A549 treated with GW870086 at 1 μM for 4 hours (cell line): ENCODE results near the gene NFIL3. TPM values are rescaled to one million over a fixed set of nuclear protein-coding genes. Genes with fewer than 3 reads are reported as not detected.

Source experiments
- total RNA-seq: library from RNA; stranded (reverse); fragments of 200-300 nt; extraction: Qiagen RNA extraction; gene quantifications from 5 replicates; pipeline ENCODE4 v1.2.3, GENCODE V29; 2022; ENCODE audit warnings: low read depth

NFIL3 gene
- 8.3 to 10.0 TPM (median 9.5 TPM) in 5 replicates for total RNA-seq

GRCh38 chr9:91423785-91424402 is at the start of gene NFIL3:
Gene NFIL3 (minus strand): TSS chr9:91423832. CDS start chr9:91410734, 13,098 bp downstream.

GRCh38 chr9:91361291-91362050 is 62.2 kb downstream of the NFIL3 start, which contains the start of gene AUH:
Gene AUH (minus strand): TSS chr9:91361918. CDS start chr9:91361889, 29 bp downstream.

Other genes starting within 250 kb of the NFIL3 start
- 8.5 to 10.9 TPM (median 8.8 TPM) in 5 replicates for gene AUH, start 61.9 kb downstream of the NFIL3 start, total RNA-seq